Retinal pigment epithelial cell (primary cell): ENCODE results near the gene TPR.
"Not testable (repeated sequence)": the region's sequence is repeated elsewhere in the genome, so short reads cannot be mapped to it uniquely, and the experiment has no call there.

ENCODE experiments used
- DNase-seq: peaks from one replicate; pipeline ENCODE4 v3.0.0-alpha.2; 2010; ENCODE audit warnings: low read depth
- H3K4me3 ChIP-seq: 2 replicates; pipeline ENCODE4 v1.5.1; 2011; ENCODE audit warnings: mild to moderate bottlenecking, low read length, control low read depth, moderate library complexity
- CTCF ChIP-seq: conservative IDR thresholded peaks from 2 replicates; pipeline ENCODE4 v1.5.1; 2011; ENCODE audit warnings: low read depth, low read length, control low read depth, inconsistent platforms

The TPR gene

GRCh38 chr1:186375929-186376319, 871 bp upstream of the TPR start:
- peak overlapping the region; percentile 98 for H3K4me3 ChIP-seq
- TF ChIP-seq CTCF = no peak
- no peak for DNase-seq

GRCh38 chr1:186374303-186375151, 526 bp downstream of the TPR start:
- DNase-seq = peak; percentile 19
- no peak for TF ChIP-seq CTCF
- H3K4me3 ChIP-seq = peak overlapping the region; percentile 98

GRCh38 chr1:186347837-186348691, 27.0 kb downstream of the TPR start:
- not testable (repeated sequence) for DNase-seq, H3K4me3 ChIP-seq

GRCh38 chr1:186340772-186341171, 34.3 kb downstream of the TPR start:
- DNase-seq = no peak
- no peak overlapping the region for H3K4me3 ChIP-seq

GRCh38 chr1:186337554-186337953, 37.5 kb downstream of the TPR start:
- TF ChIP-seq CTCF = no peak
- no peak for DNase-seq
- no peak overlapping the region for H3K4me3 ChIP-seq

More at GRCh38 chr1:186340772-186341171, 34.3 kb downstream of the TPR start:
- TF ChIP-seq CTCF = no peak

GRCh38 chr1:186330758-186331157, 44.3 kb downstream of the TPR start:
- no peak overlapping the region for H3K4me3 ChIP-seq
- no peak for DNase-seq
- TF ChIP-seq CTCF = peak; percentile 45

GRCh38 chr1:186327331-186327730, 47.7 kb downstream of the TPR start:
- no peak for TF ChIP-seq CTCF
- no peak for DNase-seq
- H3K4me3 ChIP-seq = no peak overlapping the region
